Esophagus muscularis mucosa (tissue), 4 donors: ENCODE results near the gene PARP9.

Source experiments
- CTCF ChIP-seq, 3 experiments: fragments of 200-600 bp in 2 of 3; fragments of 450-650 bp in 1 of 3; sonication (generic) in 2 of 3; IDR thresholded peaks; one replicate each; pipeline ENCODE4 v1.5.1; 2017 to 2019; ENCODE audit warnings: antibody characterized with exemption in 3 of 3, mild to moderate bottlenecking in 2 of 3, moderate library complexity in 1 of 3
- EP300 ChIP-seq: sonication (generic); formaldehyde crosslinking; IDR thresholded peaks from one replicate; pipeline ENCODE4 v1.6.1; 2017; ENCODE audit warnings: antibody characterized with exemption
- POLR2A ChIP-seq: fragments of 450-650 bp; IDR thresholded peaks from one replicate; pipeline ENCODE4 v1.6.1; 2017; ENCODE audit warnings: antibody characterized with exemption, moderate library complexity, mild to moderate bottlenecking, low read depth
- POLR2AphosphoS5 ChIP-seq, 2 donors: sonication (generic); formaldehyde crosslinking; IDR thresholded peaks; one replicate each; pipeline ENCODE4 v1.6.1; 2017; ENCODE audit warnings: antibody characterized with exemption in 2 of 2

- TF ChIP-seq POLR2A (no peak), CTCF (IDR thresholded peaks at IDR 0.05) (no peak), EP300 (no peak), POLR2AphosphoS5 (IDR thresholded peaks at IDR 0.05) (no peak)
Measured at GRCh38 chr3:122512284-122512683, 51.8 kb downstream of the PARP9 start.
